ENCODE data around the gene WWP2. TPM values are rescaled to one million over a fixed set of nuclear protein-coding genes. Genes with fewer than 3 reads are reported as not detected.

WWP2 gene
- polyA plus RNA-seq, 3 donors: 29.6 to 54.4 (median 46.0) TPM

DNA sequence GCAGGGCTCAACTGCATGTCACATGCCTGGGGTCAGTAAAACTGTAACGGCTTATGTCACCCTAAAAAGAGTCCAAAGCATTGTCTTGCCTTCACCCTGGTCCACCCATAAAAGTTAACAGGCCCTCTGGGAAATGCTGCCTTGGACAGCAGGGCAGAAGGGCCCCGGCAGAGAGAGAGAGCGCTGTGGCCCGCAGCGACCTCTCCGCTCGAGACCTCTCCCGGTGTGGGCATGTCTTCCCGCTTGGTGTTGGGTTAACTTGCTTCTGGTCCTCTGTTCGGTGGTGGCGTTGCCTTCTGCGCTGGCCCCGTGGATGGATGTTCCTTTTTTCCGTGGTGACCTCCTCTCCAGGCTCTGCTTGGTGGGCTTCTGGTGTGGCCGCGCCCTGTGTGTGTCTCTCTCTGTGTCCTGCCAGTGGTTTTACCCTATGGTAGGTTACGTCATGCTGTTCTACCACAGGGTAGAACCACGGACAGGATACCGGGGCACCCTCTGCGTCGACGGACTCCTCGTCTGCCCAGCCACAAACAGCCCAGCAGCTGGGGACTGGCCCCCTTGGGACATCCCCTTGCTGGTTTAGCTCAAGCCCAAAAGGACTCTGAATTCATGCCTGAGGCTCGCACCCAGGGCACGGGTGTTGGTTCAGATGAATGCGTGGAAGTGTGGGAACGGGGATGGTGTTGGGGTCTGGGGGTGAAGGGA is 170.7 kb downstream of the WWP2 start:
- H3K36me3 ChIP-seq (replicated peaks in 1 of 2; ENCODE audit: control insufficient read depth in 1 of 2, insufficient read depth in 2 of 2, low read length in 2 of 2): peaks cover 87 to 100% of the 10 kb centered on the region in 2 donors
- no peak overlapping the region for H3K4me3 ChIP-seq (replicated peaks in 1 of 3; ENCODE audit: low read depth in 2 of 3, low read length in 3 of 3)
- Mint-ChIP-seq H3K27me3 (ENCODE audit: low read depth in 3 of 3) (peaks cover 0 to 2% (median 2%) of the 10 kb centered on the region in 3 donors), H3K27ac (peak overlapping the region in 4 of 7 donors; percentile 18 to 51 (median 36)), H3K9me3 (no peaks in the 10 kb centered on the region), H3K4me1 (no peaks in the 10 kb centered on the region), H3K36me3 (peaks cover 87 to 98% of the 10 kb centered on the region in 2 donors), H3K4me3 (no peak overlapping the region)
- no peak overlapping the region for H3K4me2 ChIP-seq (replicated peaks; ENCODE audit: extremely low read depth, low read length, poor library complexity, severe bottlenecking)
- no peak for DNase-seq
- no peaks in the 10 kb centered on the region for H3K27me3 ChIP-seq (ENCODE audit: control insufficient read depth in 2 of 2, insufficient read depth in 2 of 2, low read length in 2 of 2)
- peaks cover 6% of the 10 kb centered on the region for H4K20me1 ChIP-seq (ENCODE audit: insufficient read depth, low read length)
- TF ChIP-seq, protein P1, sequence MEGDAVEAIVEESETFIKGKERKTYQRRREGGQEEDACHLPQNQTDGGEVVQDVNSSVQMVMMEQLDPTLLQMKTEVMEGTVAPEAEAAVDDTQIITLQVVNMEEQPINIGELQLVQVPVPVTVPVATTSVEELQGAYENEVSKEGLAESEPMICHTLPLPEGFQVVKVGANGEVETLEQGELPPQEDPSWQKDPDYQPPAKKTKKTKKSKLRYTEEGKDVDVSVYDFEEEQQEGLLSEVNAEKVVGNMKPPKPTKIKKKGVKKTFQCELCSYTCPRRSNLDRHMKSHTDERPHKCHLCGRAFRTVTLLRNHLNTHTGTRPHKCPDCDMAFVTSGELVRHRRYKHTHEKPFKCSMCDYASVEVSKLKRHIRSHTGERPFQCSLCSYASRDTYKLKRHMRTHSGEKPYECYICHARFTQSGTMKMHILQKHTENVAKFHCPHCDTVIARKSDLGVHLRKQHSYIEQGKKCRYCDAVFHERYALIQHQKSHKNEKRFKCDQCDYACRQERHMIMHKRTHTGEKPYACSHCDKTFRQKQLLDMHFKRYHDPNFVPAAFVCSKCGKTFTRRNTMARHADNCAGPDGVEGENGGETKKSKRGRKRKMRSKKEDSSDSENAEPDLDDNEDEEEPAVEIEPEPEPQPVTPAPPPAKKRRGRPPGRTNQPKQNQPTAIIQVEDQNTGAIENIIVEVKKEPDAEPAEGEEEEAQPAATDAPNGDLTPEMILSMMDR (IDR thresholded peaks at IDR 0.05): no peak
- H3K27ac ChIP-seq (ENCODE audit: low read depth in 1 of 2, low read length in 2 of 2): no peak overlapping the region
- no peak overlapping the region for H3K9ac ChIP-seq (ENCODE audit: insufficient read depth, low read length, poor library complexity, severe bottlenecking)
- H2AFZ ChIP-seq (ENCODE audit: insufficient read depth, low read depth, low read length, poor library complexity, severe bottlenecking): no peak overlapping the region
- WGBS (ENCODE audit: insufficient coverage): 58% methylated on average over 25 of the region's 27 CpGs
- intact Hi-C loops (cut with micrococcal nuclease): no loop called here
- H3K9me3 ChIP-seq (replicated peaks in 1 of 2; ENCODE audit: control insufficient read depth in 1 of 2, insufficient read depth in 1 of 2, low read length in 2 of 2): no peaks in the 10 kb centered on the region
- no peaks in the 10 kb centered on the region for H3K79me2 ChIP-seq (ENCODE audit: insufficient read depth, low read length)
- H3K4me1 ChIP-seq (ENCODE audit: control insufficient read depth in 1 of 2, insufficient read depth in 2 of 2, low read length in 2 of 2): no peaks in the 10 kb centered on the region

DNA sequence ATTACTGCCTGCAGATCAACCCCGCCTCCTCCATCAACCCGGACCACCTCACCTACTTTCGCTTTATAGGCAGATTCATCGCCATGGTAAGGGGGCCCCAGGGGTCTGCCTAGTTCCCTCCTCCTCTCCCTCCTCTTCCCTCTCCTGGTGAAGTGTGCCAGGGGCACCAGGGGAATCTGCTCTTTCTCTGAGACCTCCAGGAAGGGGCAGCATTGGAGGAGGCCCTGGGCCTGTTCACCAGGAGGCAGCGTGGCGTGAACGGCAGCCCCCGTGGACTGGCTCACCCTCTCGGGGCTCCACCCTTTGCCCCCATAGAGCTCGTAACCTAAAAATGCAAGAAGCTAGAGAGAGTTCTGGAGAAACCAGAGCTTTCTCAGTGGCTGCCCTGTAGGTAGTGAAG is 171.9 kb downstream of the WWP2 start:
- no peak for DNase-seq
- intact Hi-C loops (cut with micrococcal nuclease): no loop called here
- Histone ChIP-seq H3K27ac (ENCODE audit: low read depth in 1 of 2, low read length in 2 of 2) (no peak overlapping the region), H3K9me3 (replicated peaks in 1 of 2; ENCODE audit: control insufficient read depth in 1 of 2, insufficient read depth in 1 of 2, low read length in 2 of 2) (no peaks in the 10 kb centered on the region), H3K27me3 (ENCODE audit: control insufficient read depth in 2 of 2, insufficient read depth in 2 of 2, low read length in 2 of 2) (no peaks in the 10 kb centered on the region), H3K4me1 (ENCODE audit: control insufficient read depth in 1 of 2, insufficient read depth in 2 of 2, low read length in 2 of 2) (no peaks in the 10 kb centered on the region), H3K36me3 (replicated peaks in 1 of 2; ENCODE audit: control insufficient read depth in 1 of 2, insufficient read depth in 2 of 2, low read length in 2 of 2) (peaks cover 95 to 100% of the 10 kb centered on the region in 2 donors), H4K20me1 (ENCODE audit: insufficient read depth, low read length) (peaks cover 6% of the 10 kb centered on the region), H3K9ac (ENCODE audit: insufficient read depth, low read length, poor library complexity, severe bottlenecking) (no peak overlapping the region), H3K4me2 (replicated peaks; ENCODE audit: extremely low read depth, low read length, poor library complexity, severe bottlenecking) (no peak overlapping the region), H2AFZ (ENCODE audit: insufficient read depth, low read depth, low read length, poor library complexity, severe bottlenecking) (no peak overlapping the region), H3K4me3 (replicated peaks in 1 of 3; ENCODE audit: low read depth in 2 of 3, low read length in 3 of 3) (no peak overlapping the region), H3K79me2 (ENCODE audit: insufficient read depth, low read length) (no peaks in the 10 kb centered on the region)
- Mint-ChIP-seq H3K4me1 (no peaks in the 10 kb centered on the region), H3K27ac (peak overlapping the region in 3 of 7 donors; percentile 14 to 58 (median 56)), H3K27me3 (ENCODE audit: low read depth in 3 of 3) (peaks cover 0 to 2% (median 0%) of the 10 kb centered on the region in 3 donors), H3K4me3 (no peak overlapping the region), H3K36me3 (peaks cover 91 to 99% of the 10 kb centered on the region in 2 donors), H3K9me3 (no peaks in the 10 kb centered on the region)
- 86% methylated on average over 9 of the region's 10 CpGs for WGBS (ENCODE audit: insufficient coverage)
- TF ChIP-seq, protein P1 (IDR thresholded peaks at IDR 0.05): no peak
